HG03064 (cell line): ENCODE measurements around the gene FAM53B.

Source experiments
- ATAC-seq: cut with Tn5 transposase; IDR thresholded peaks from one replicate; pipeline ENCODE4 v1.9.1; 2021; ENCODE audit warnings: low read depth; ENCODE audit not compliant: unreplicated experiment

FAM53B gene

GRCh38 chr10:124742413-124743190 is 1.6 kb downstream of the FAM53B start:
- no peak for ATAC-seq

- ATAC-seq, result no peak
These were observed 2.2 kb downstream of the FAM53B start for GRCh38 chr10:124741922-124742412.

DNA sequence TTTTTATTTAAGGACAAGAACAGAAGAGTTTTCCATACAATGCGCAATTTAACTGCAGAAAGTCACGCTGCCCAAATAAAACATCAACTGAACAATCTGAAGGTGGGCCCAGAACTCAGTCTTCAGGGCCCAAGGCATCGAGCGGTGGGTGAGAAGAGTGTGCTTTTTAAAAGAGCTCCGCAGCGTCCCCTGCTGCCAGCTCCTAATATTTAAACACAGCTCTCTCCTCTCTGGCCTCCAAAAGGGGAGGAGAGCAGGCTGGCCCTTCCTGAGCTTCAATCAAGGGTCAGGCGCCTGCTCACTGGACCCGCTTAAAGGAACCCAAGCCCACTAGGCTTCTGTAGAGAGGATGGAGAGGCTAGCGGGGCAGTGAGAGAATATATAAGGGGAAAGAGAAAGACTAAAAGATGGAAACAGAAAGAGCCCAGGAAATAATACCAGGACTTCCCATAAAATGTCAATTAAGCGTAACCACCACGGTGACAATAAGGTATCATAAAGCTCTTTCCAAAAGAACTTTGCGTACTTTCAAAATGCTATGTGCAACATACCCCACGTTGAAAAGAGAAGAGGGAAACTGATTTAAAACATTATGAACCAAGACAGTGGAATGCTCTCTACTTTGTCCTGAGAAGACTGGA is 2.8 kb downstream of the FAM53B start:
- ATAC-seq, result peak; percentile 46

DNA sequence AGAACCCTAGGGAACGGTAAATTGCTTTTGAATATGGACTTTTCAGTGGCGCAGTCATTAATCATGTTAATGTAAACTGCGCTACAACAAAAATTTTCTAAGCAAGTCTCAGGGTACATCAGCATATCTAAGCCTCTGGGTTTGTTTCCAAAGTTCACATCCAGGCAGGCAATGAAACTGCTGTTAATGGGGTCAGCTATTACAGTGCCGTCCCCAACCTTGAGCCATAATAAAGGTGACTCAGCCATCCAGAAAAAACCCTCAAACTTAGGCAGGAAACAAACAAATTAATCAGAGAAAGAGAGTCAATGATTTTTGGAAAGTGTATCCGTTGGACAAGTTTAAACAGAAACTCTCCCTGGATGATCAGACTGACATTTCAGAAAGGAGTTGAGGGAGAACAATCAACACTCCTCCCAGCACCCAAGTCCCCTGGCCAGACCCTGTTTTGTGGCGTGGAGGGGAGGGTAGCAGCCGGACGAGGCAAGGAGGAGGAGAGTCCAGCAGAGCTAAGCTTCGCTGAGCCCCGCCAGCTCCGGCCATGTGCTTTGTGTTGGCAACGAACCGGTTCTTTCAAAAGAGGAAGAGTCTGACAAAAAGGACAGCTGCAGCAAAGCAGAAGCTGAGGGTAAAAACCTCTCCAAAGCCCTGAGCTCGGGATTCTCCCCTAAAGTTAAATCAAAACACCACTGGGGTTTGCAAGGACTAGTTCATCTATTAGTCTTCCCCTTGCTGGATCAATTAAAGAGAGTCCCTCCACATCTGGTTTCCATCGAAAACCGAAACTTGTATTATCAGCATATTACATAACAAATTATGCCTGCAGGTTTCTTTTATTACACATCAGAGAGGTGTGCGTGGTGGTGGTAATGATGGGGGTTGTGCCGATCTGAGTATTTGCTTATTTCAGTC is 3.6 kb downstream of the FAM53B start:
- no peak for ATAC-seq

DNA sequence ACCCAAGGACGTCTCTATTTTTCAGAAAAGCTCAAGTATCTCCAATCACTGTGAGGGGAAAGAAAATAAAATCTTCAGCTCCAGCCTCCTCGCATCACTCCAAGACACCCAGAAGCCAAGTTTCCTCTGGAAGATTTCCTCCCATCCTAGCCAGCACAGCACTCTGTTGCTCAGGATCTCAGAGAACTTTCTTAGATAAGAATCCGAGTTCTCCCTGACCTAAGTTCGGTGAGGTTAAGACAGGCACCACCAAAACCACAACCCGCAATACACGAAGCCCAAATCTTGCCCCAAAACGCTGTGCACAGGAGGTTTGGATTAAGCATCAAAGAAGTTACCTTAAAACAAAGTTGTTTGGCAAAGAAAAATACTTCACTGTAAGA is 4.2 kb downstream of the FAM53B start:
- no peak for ATAC-seq

DNA sequence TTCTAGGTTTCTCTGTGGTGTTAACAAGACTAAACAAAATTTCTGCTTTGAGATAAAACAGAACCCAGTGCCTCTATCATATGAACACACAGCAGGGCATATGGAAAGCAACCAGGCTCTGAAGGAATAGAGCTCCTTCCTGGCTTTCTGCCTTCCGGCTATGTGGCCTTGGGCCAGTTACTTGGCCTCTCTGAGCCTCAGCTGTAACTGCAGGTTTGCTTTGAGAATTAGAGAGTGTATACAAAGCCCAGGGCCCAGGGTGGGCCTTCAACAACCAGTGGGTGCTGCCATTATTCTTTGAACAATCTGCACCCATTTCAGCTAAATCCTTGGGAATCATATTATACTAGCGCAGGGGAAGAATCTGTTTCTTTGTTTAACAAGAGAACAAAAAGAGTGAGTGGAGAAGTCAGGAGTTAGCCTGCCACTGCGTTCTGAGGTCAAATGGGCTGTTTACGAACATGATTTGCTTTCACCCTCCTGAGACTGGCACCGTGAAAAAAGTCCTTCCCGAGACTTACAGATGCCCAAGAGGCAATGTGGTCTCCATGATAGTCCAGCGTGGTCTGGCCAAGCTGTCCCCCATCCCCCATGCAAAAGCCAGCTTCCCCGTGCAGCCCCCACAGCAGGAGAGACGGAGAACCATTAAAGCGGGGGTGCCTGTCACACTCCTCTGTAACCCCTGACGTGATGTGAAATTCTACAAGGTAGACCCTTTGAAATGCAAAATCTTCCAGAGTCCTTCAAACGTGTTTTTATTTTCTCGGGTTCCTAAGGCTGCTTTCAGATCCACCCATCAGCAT is 4.9 kb downstream of the FAM53B start:
- no peak for ATAC-seq

DNA sequence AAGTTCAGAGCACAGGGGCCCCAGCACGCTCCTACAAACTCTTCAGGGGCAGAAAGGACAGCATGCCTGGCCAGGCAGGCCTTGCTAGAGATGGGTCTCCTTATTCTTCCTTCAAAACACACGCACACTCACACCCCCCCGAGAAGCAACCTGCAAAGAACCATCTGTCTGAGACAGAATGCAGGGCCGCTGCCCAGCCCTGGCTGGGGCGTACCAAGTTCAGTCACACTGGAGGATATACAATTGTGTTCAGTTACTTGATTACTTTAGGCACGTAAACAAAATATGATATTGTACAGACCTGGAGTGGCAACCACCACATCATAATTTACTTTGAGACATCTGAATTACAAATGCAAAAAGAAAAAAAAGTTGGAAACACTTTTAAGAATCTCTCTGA is 5.7 kb downstream of the FAM53B start:
- no peak for ATAC-seq

DNA sequence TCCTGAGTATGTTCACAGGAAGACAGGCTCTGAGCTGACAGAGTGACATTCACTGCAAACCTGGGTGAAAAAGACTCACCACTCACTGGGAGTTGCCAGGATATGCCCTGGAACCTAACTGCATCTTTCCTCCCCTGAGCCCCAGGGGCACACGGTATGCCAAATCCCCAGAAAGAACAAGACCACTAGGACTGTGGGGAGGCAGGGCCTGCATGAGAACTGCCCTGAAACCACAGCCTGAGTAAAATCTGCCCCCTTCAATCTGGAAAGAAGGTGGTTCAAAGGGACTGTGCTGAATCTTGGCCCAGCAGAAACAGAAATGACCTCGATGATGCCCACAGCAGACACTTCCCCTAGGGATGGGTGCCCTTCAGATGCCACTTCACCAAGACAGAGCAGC is 6.5 kb downstream of the FAM53B start:
- no peak for ATAC-seq

DNA sequence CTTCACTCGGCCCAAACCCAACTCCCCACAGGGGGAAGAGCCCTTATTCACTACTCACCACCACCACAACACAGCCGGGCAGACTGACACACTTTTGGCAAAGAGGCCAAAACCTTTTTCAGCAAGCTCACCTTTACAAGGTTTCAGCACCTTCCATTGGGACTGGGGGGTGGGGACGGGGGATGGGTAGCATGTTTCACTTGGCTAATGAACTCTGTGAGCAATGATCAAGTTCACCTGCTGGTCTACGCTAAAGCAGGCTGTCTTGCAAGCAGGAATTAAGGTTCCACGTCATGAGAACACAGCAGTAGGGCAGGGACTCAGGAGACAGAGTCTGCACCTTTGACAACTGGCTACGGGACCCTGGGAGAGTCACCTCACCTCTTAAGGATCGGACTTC is 7.0 kb downstream of the FAM53B start:
- ATAC-seq, result no peak

GRCh38 chr10:124736491-124737136 is 7.6 kb downstream of the FAM53B start:
- ATAC-seq, result no peak

- no peak for ATAC-seq
These were observed 8.5 kb downstream of the FAM53B start for GRCh38 chr10:124735491-124736286.

- no peak for ATAC-seq
These were observed 9.6 kb downstream of the FAM53B start for GRCh38 chr10:124734311-124735166.

- no peak for ATAC-seq
These were observed 10.5 kb downstream of the FAM53B start for GRCh38 chr10:124733571-124734245.

DNA sequence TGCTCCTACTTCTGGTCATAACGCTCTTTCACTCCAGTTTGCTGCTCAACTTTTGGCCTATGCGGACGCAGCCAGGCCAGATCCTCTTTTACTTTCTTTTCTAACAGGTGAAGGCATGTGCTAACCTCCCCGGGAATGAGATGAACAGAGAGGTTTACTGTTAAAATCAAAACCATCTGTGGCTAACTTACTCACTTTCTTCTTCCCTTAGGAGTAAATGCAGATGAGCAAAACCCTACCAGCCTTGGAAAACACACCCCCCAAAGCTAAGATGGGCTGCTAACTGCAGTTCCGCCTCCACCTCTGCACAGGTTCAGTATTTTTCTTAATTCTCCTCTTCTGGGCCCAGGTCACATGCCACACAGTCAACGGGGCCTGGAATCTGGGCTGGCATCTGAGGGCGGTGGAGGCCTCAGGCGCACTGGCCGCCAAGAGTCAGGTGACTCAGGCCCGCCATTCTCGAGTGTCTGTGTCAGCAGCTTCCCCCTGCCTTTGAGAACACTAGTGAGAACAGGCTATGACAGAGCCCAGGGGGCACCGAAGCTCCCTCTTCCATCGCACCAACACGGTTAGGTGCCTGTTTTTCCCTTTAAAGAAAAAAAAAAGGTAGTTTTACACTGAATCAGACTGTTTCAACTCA is 11.1 kb downstream of the FAM53B start:
- ATAC-seq, result peak; percentile 72

DNA sequence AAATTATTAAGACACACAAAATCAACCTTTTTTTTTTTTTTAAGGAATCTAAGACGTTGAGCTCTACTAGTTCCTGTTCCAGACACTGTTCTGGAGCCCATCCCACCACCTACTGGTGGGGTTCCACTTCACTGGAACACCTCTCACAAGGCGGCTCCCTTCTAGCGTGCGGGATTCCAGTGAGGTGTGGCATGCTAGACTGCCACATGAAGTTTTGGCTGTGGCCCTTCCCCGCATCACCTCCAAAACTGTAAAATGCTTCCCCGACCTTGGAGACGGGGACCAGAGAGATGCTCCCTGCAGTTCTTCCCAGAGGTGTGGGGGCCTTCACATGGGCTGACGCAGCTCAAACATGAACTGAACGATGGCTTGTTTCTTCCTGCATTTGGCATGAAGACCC is 12.6 kb downstream of the FAM53B start:
- ATAC-seq, result no peak

DNA sequence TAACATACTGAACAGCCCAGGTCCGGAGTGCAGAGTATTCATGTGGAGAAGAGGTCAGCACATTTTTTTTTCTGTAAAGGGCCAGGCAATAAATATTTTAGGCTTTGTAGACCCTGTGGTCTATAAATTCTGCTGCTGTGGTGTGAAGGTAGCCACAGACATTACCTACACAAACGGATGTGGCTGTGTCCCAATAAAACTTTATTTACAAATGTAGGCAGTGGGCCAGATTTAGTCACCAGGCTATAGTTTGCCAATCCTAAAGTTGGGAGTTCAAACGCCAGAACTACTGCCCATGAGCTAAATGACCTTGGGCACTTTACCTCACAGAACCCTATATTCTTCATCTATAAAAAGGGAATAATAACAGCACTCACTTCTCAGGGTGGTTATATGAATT is 13.4 kb downstream of the FAM53B start:
- ATAC-seq, result no peak
